22Rv1 (cell line): ENCODE data around the gene SLC44A5.
"Not testable (repeated sequence)": the region's sequence is repeated elsewhere in the genome, so short reads cannot be mapped to it uniquely, and the experiment has no call there.

Experiments used
- H3K27ac ChIP-seq: fragments of 450-650 bp; 2 replicates; pipeline ENCODE4 v1.5.1; 2017
- ZFX ChIP-seq: fragments of 450-650 bp; IDR thresholded peaks from 2 replicates; pipeline ENCODE4 v1.6.1; 2017; ENCODE audit warnings: antibody characterized with exemption, borderline replicate concordance
- TF ChIP-seq, protein P1 (sequence below): fragments of 450-650 bp; IDR thresholded peaks from 2 replicates; pipeline ENCODE4 v1.5.1; 2017; ENCODE audit warnings: mild to moderate bottlenecking

The SLC44A5 gene

DNA sequence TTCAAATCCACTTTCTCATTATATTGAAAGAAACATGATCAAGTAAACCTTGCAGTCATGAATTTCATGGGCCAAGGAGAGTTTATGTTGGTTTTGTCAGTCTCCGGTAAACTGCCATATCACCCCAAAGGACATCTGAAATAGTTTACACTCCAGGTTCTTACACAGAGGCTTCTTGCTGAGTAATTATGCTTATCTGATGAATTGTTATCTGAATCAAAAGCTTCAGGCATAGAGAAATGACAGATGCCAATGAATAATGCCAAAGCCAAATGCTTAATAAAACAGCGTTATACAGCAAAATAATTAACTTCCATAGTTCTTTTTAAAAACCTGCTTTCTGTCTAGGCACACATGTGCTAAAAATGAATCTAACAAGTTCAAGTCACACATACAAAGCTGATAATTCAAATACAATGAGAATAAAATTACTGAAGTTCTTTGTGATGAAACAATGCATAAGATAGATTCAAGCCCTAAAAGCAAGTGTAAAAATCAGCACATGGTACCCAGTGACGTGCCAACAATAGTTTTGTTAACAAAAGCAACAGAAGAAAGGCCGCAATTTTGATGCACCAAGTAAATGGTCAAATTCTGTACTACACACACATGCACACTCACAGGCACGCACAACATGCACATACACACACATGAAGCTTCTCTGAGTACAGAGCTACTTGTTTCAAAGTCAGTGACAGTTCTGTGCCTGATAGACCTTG lies 109.2 kb downstream of the SLC44A5 start:
- H3K27ac ChIP-seq: no peak overlapping the region
- TF ChIP-seq, protein P1, sequence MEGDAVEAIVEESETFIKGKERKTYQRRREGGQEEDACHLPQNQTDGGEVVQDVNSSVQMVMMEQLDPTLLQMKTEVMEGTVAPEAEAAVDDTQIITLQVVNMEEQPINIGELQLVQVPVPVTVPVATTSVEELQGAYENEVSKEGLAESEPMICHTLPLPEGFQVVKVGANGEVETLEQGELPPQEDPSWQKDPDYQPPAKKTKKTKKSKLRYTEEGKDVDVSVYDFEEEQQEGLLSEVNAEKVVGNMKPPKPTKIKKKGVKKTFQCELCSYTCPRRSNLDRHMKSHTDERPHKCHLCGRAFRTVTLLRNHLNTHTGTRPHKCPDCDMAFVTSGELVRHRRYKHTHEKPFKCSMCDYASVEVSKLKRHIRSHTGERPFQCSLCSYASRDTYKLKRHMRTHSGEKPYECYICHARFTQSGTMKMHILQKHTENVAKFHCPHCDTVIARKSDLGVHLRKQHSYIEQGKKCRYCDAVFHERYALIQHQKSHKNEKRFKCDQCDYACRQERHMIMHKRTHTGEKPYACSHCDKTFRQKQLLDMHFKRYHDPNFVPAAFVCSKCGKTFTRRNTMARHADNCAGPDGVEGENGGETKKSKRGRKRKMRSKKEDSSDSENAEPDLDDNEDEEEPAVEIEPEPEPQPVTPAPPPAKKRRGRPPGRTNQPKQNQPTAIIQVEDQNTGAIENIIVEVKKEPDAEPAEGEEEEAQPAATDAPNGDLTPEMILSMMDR: no peak
- TF ChIP-seq ZFX: no peak

- H3K27ac ChIP-seq: no peak overlapping the region
- TF ChIP-seq ZFX: no peak
- TF ChIP-seq, protein P1: no peak
Observed at GRCh38 chr1:75492011-75492410, 118.9 kb downstream of the SLC44A5 start.

DNA sequence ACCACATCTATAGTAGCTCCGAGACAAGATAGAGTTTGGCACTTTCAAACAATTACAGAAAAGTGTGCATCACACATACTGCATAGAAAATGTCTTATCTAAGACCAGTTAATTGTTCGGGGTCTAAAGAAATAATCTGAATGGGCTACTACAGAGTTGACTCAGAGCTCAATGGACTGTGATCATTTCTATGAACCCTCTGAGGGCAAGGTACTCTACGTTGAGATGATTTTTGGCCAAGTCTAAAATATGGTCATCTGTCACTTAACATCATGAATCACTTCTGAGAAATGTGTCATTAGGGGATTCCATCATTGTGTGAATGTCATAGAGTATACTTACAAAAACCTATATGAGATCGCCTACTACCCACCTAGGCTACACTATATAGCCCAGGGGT lies 123.5 kb downstream of the SLC44A5 start:
- TF ChIP-seq, protein P1: no peak
- no peak overlapping the region for H3K27ac ChIP-seq

DNA sequence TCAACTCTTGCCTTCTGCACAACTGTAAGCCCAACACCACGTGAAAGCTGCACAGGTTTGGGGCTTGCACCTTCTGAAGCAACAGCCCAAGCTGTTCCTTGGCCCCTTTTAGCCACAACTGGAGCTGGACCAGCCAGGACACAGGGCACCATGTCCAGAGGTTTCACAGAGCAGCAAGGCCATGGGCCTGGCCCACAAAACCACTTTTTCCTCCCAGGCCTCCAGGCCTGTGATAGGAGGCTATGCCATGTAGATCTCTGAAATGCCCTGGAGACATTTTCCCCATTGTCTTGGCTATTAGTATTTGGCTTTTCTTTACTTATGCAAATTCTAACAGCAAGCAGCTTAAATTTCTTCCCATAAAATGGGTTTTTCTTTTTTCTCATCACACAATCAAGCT lies 126.1 kb downstream of the SLC44A5 start:
- H3K27ac ChIP-seq: no peak overlapping the region
- TF ChIP-seq ZFX: no peak
- TF ChIP-seq, protein P1: no peak

GRCh38 chr1:75482951-75483350 lies 128.0 kb downstream of the SLC44A5 start:
- TF ChIP-seq, protein P1: no peak
- no peak for TF ChIP-seq ZFX
- no peak overlapping the region for H3K27ac ChIP-seq

DNA sequence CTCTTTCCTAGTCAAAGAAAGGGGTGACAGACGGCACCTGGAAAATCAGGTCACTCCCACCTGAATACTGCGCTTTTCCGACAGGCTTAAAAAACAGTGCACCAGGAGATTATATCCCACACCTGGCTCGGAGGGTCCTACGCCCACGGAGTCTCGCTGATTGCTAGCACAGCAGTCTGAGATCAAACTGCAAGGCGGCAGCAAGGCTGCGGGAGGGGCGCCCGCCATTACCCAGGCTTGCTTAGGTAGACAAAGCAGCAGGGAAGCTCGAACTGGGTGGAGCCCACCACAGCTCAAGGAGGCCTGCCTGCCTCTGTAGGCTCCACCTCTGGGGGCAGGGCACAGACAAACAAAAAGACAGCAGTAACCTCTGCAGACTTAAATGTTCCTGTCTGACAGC lies 134.4 kb downstream of the SLC44A5 start:
- not testable (repeated sequence) for H3K27ac ChIP-seq

GRCh38 chr1:75475696-75476095 lies 135.2 kb downstream of the SLC44A5 start:
- H3K27ac ChIP-seq: no peak overlapping the region
- TF ChIP-seq, protein P1: no peak
- TF ChIP-seq ZFX: no peak

- H3K27ac ChIP-seq: no peak overlapping the region
- TF ChIP-seq, protein P1: no peak
- TF ChIP-seq ZFX: no peak
Observed at GRCh38 chr1:75472971-75473603, 137.8 kb downstream of the SLC44A5 start.
